GM18873 (cell line): Measurements from ENCODE around the gene ZFAND4.
A peak's percentile ranks its signal among the peaks of the same experiment; 100 is the strongest.
"Not testable (repeated sequence)": the region's sequence is repeated elsewhere in the genome, so short reads cannot be mapped to it uniquely, and the experiment has no call there.

Experiments used
- ATAC-seq: cut with Tn5 transposase; IDR thresholded peaks from one replicate; pipeline ENCODE4 v1.9.1; 2021; ENCODE audit warnings: mild to moderate bottlenecking, moderate library complexity, moderate number of reproducible peaks; ENCODE audit not compliant: unreplicated experiment, low FRiP score

ZFAND4 gene

GRCh38 chr10:45672181-45673073 is at the start of gene ZFAND4:
Gene ZFAND4 (minus strand): TSS chr10:45672772. CDS start chr10:45663725, 9,047 bp downstream.
- ATAC-seq = peak; percentile 96

- not testable (repeated sequence) for ATAC-seq
Observed at GRCh38 chr10:45721503-45721902, 48.9 kb upstream of the ZFAND4 start.

- ATAC-seq = not testable (repeated sequence)
Observed at GRCh38 chr10:45717642-45718041, 45.1 kb upstream of the ZFAND4 start.

- ATAC-seq = not testable (repeated sequence)
Observed at GRCh38 chr10:45717053-45717452, 44.5 kb upstream of the ZFAND4 start.

GRCh38 chr10:45711223-45711622 is 38.7 kb upstream of the ZFAND4 start:
- not testable (repeated sequence) for ATAC-seq

- ATAC-seq = peak; percentile 80
Observed at GRCh38 chr10:45710200-45710796, 37.7 kb upstream of the ZFAND4 start.

- ATAC-seq = not testable (repeated sequence)
Observed at GRCh38 chr10:45678467-45678866, 5.9 kb upstream of the ZFAND4 start.

- no peak for ATAC-seq
Observed at GRCh38 chr10:45675388-45675787, 2.8 kb upstream of the ZFAND4 start.

- no peak for ATAC-seq
Observed at GRCh38 chr10:45673074-45673648, 589 bp upstream of the ZFAND4 start.

GRCh38 chr10:45671300-45671699 is 1.3 kb downstream of the ZFAND4 start:
- ATAC-seq = not testable (repeated sequence)

- not testable (repeated sequence) for ATAC-seq
Observed at GRCh38 chr10:45669897-45670296, 2.7 kb downstream of the ZFAND4 start.

GRCh38 chr10:45660876-45661411 is 11.6 kb downstream of the ZFAND4 start:
- no peak for ATAC-seq

- ATAC-seq = no peak
Observed at GRCh38 chr10:45657033-45657926, 15.3 kb downstream of the ZFAND4 start.

- no peak for ATAC-seq
Observed at GRCh38 chr10:45655219-45655618, 17.4 kb downstream of the ZFAND4 start.

- ATAC-seq = not testable (repeated sequence)
Observed at GRCh38 chr10:45654753-45655141, 17.8 kb downstream of the ZFAND4 start.

- peak; percentile 54 for ATAC-seq
Observed at GRCh38 chr10:45653454-45653853, 19.1 kb downstream of the ZFAND4 start.

GRCh38 chr10:45652511-45652910 is 20.1 kb downstream of the ZFAND4 start:
- no peak for ATAC-seq

GRCh38 chr10:45649296-45649695 is 23.3 kb downstream of the ZFAND4 start:
- ATAC-seq = no peak

- ATAC-seq = no peak
Observed at GRCh38 chr10:45647118-45647517, 25.5 kb downstream of the ZFAND4 start.
